GM12801 (cell line): ENCODE measurements around the gene SPATA25.

Experiments used
- CTCF ChIP-seq: IDR thresholded peaks from one replicate; pipeline ENCODE4 v1.5.1; 2011; ENCODE audit warnings: control low read depth; ENCODE audit not compliant: insufficient read length; ENCODE audit errors: extremely low read depth

Gene SPATA25

DNA sequence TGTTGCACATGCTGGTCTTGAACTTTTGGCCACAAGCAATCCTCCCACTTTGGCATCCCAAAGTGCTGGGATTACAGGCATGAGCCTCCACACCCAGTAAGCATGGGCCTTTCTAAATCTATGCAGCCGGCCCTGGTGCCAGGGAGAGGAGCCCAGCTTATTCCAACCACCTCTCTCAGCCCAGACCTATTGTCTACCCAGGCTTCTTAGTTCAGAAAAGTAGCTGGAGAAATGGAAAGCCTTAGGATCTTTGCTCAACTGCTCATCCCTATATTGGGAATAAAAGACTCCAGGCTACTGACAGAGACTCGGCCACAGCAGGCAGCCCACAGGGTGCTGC lies 39.3 kb upstream of the SPATA25 start:
- no peak for TF ChIP-seq CTCF

- TF ChIP-seq CTCF = no peak
These were observed 38.5 kb upstream of the SPATA25 start for GRCh38 chr20:45925821-45926506.

- no peak for TF ChIP-seq CTCF
These were observed 37.2 kb upstream of the SPATA25 start for GRCh38 chr20:45924391-45925261.

- TF ChIP-seq CTCF = no peak
These were observed 34.1 kb upstream of the SPATA25 start for GRCh38 chr20:45921337-45922189.

GRCh38 chr20:45920462-45921336 lies 33.3 kb upstream of the SPATA25 start:
- TF ChIP-seq CTCF = no peak

DNA sequence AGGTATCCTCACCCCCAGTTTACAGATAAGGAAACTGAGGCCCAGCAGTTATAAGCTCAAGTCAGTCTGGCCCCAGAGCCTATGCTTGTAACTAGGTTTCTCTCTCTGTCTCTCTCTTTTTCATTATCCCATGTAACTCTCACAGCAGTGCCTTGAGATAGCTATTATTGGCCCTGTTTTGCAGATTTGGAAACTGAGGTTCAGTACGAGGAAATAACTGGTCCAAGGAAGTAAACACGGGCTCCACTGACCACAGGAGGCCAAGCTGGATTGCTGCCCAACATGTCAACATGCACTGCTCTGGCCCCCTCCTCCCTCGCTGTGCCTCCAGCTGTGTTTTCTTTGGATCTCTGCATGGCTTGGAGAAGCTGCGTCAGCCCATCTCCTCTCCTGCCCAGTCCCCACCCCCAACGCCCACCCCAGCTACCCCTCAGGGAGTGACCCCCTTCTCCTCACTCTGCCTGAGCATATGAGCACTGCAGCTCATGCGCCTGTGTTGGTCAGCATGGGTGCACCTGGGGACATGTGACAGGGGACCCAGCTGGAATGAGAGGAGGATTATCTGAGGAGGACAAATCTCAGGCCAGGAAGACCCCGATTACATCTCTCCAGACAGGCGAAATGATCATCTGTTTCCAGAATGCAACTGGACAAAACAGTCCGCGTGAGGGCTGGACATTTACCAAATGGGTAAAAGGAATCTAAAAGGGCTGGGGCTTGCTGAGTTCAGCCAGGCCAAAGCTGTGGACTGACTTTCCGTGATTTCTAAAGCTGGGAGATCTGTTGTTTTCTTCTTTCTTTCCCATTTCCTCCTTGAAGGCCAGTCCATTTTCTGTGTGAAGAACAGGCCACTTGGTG lies 32.3 kb upstream of the SPATA25 start:
- no peak for TF ChIP-seq CTCF
